ENCODE measurements around the gene NCOA5.

Gene NCOA5

GRCh38 chr20:46017272-46017671 is 72.5 kb downstream of the NCOA5 start:
- no peaks in the 10 kb centered on the region for H3K36me3 Mint-ChIP-seq (ENCODE audit: low read depth)
- no peak overlapping the region for H3K4me3 Mint-ChIP-seq
- no peak overlapping the region for H3K27ac Mint-ChIP-seq
- no peaks in the 10 kb centered on the region for H3K9me3 Mint-ChIP-seq
- H3K4me1 Mint-ChIP-seq (ENCODE audit: low read depth), result peaks cover 32% of the 10 kb centered on the region
- peaks cover 34% of the 10 kb centered on the region for H3K27me3 Mint-ChIP-seq

- H3K4me3 Mint-ChIP-seq, result peak overlapping the region; percentile 38
- peaks cover 44% of the 10 kb centered on the region for H3K4me1 Mint-ChIP-seq (ENCODE audit: low read depth)
- H3K27me3 Mint-ChIP-seq, result peaks cover 48% of the 10 kb centered on the region
- H3K27ac Mint-ChIP-seq, result no peak overlapping the region
- H3K36me3 Mint-ChIP-seq (ENCODE audit: low read depth), result no peaks in the 10 kb centered on the region
- no peaks in the 10 kb centered on the region for H3K9me3 Mint-ChIP-seq
These were observed 75.0 kb downstream of the NCOA5 start for GRCh38 chr20:46014517-46015396.

DNA sequence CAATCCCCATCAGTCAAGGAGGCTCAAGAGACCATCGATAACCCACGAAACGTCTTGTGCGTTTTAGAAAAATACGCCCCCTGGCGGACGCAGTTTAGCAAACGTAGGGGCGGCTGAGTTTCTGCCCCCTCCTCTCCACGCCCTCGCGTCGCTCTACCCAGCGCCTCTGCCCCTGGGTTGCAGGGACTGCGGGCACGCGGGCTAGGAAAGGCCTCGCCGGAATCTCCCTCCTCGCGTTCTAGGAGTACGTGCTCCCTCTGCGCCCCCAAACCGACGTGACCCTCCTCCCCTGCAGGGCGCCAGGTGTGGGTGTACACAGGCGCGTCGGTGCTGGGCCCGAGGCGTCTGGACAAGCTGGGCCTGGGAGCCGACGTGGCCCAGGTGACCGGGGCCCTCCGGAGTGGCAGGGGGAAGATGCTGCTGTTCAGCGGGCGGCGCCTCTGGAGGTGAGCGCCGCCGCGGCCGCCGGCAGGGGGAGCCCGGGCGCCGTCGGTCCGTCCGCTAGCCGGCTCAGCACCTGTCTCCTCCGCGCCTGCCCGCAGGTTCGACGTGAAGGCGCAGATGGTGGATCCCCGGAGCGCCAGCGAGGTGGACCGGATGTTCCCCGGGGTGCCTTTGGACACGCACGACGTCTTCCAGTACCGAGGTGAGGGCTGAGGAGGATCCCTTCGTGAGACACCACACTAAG is 75.8 kb downstream of the NCOA5 start:
- Mint-ChIP-seq H3K9me3 (no peaks in the 10 kb centered on the region), H3K36me3 (ENCODE audit: low read depth) (no peaks in the 10 kb centered on the region), H3K27ac (no peak overlapping the region), H3K27me3 (peaks cover 56% of the 10 kb centered on the region), H3K4me3 (peak overlapping the region; percentile 38), H3K4me1 (ENCODE audit: low read depth) (peaks cover 51% of the 10 kb centered on the region)

- H3K9me3 Mint-ChIP-seq, result no peaks in the 10 kb centered on the region
- peaks cover 59% of the 10 kb centered on the region for H3K27me3 Mint-ChIP-seq
- H3K36me3 Mint-ChIP-seq (ENCODE audit: low read depth), result no peaks in the 10 kb centered on the region
- peaks cover 57% of the 10 kb centered on the region for H3K4me1 Mint-ChIP-seq (ENCODE audit: low read depth)
- no peak overlapping the region for H3K27ac Mint-ChIP-seq
- no peak overlapping the region for H3K4me3 Mint-ChIP-seq
These were observed 76.4 kb downstream of the NCOA5 start for GRCh38 chr20:46013322-46013828.

DNA sequence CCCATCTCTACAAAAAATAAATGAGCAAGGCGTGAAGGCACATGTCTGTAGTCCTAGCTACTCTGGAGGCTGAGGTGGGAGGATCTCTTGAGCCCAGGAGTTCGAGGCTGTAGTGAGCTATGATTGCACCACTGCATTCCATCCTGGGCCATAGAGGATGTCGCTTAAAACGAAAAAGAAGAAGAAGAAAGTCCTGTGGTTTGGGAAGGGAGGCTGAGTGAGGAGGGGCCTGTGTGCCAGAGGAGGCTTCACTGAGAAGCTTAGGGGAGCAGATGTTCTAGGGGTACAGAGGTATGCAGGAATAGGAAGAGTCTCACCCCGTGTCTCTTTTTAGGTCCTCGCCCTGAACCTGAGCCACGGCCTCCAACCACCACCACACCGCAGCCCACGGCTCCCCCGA is 76.8 kb downstream of the NCOA5 start:
- Mint-ChIP-seq H3K4me3 (no peak overlapping the region), H3K36me3 (ENCODE audit: low read depth) (no peaks in the 10 kb centered on the region), H3K9me3 (no peaks in the 10 kb centered on the region), H3K4me1 (ENCODE audit: low read depth) (peaks cover 62% of the 10 kb centered on the region), H3K27ac (no peak overlapping the region), H3K27me3 (peaks cover 59% of the 10 kb centered on the region)

DNA sequence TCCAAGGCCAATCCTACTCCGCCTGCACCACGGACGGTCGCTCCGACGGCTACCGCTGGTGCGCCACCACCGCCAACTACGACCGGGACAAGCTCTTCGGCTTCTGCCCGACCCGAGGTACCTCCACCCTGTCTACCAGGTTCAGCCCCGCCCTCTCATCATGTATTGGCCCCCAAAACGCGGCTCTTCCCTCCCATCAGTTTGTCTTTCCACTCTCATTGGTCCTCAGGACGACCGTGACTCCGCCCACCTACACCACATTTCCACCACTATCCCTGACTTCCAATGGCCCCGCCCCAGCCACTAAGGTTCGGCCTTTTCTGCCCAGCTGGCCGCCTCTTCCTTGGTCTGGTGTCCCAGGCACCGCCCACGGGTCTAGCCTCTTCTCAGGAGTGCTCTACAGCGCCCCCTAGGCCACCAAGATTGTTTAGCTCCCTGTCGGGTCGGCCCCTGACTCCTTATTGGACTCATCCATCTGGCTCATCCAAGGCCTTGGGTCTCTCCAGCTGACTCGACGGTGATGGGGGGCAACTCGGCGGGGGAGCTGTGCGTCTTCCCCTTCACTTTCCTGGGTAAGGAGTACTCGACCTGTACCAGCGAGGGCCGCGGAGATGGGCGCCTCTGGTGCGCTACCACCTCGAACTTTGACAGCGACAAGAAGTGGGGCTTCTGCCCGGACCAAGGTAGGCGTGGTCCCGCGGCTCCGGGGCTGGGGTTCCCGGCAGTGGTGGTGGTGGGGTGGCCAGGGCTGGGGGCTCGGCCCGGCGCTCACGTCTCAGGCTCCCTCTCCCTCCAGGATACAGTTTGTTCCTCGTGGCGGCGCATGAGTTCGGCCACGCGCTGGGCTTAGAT is 77.9 kb downstream of the NCOA5 start:
- no peaks in the 10 kb centered on the region for H3K36me3 Mint-ChIP-seq (ENCODE audit: low read depth)
- peaks cover 69% of the 10 kb centered on the region for H3K4me1 Mint-ChIP-seq (ENCODE audit: low read depth)
- no peak overlapping the region for H3K4me3 Mint-ChIP-seq
- H3K27me3 Mint-ChIP-seq, result peaks cover 60% of the 10 kb centered on the region
- peak overlapping the region; percentile 58 for H3K27ac Mint-ChIP-seq
- no peaks in the 10 kb centered on the region for H3K9me3 Mint-ChIP-seq

All from stimulated activated naive CD8-positive, alpha-beta T cell treated with anti-CD3 and anti-CD28 coated beads, Interleukin-15, Interleukin-2, amounts not matched to agents 100 ng/mL and 50 ng/mL, for 24 hours (primary cell).